BE2C (cell line): Measurements from ENCODE around the gene NEK4.

Experiments
- DNase-seq: peaks from one replicate; pipeline ENCODE4 v3.0.0-alpha.2; 2020
- H3K27me3 ChIP-seq: fragments of 250-450 bp; sonication (Bioruptor Pico); 2 replicates; pipeline ENCODE4 v1.5.1; 2020; ENCODE audit warnings: mild to moderate bottlenecking
- H3K36me3 ChIP-seq: fragments of 250-450 bp; sonication (Bioruptor Pico); 2 replicates; pipeline ENCODE4 v1.5.1; 2020; ENCODE audit warnings: mild to moderate bottlenecking
- H3K4me1 ChIP-seq: fragments of 250-450 bp; sonication (Bioruptor Pico); 2 replicates; pipeline ENCODE4 v1.5.1; 2020
- H3K4me3 ChIP-seq: 2 replicates; pipeline ENCODE4 v1.5.1; 2011; ENCODE audit warnings: low read depth, low read length
- H3K9me3 ChIP-seq: fragments of 250-450 bp; sonication (Bioruptor Pico); 2 replicates; pipeline ENCODE4 v1.5.1; 2020
- CTCF ChIP-seq: IDR thresholded peaks from 2 replicates; pipeline ENCODE4 v1.5.1; 2012; ENCODE audit warnings: mild to moderate bottlenecking, low read depth, low read length

Gene NEK4

GRCh38 chr3:52813810-52814209 is 43.1 kb upstream of the NEK4 start:
- no peak for DNase-seq
- Histone ChIP-seq H3K4me1 (no peaks in the 10 kb centered on the region), H3K9me3 (no peaks in the 10 kb centered on the region), H3K4me3 (no peak overlapping the region), H3K27me3 (no peaks in the 10 kb centered on the region), H3K36me3 (no peaks in the 10 kb centered on the region)
- TF ChIP-seq CTCF = no peak

GRCh38 chr3:52811452-52812011 is 40.8 kb upstream of the NEK4 start:
- H3K36me3 ChIP-seq = no peaks in the 10 kb centered on the region
- DNase-seq = no peak
- no peak for TF ChIP-seq CTCF
- H3K4me1 ChIP-seq = no peaks in the 10 kb centered on the region
- H3K9me3 ChIP-seq = no peaks in the 10 kb centered on the region
- no peak overlapping the region for H3K4me3 ChIP-seq
- no peaks in the 10 kb centered on the region for H3K27me3 ChIP-seq

- no peaks in the 10 kb centered on the region for H3K4me1 ChIP-seq
- no peak overlapping the region for H3K4me3 ChIP-seq
- H3K36me3 ChIP-seq = no peaks in the 10 kb centered on the region
- H3K27me3 ChIP-seq = no peaks in the 10 kb centered on the region
- H3K9me3 ChIP-seq = no peaks in the 10 kb centered on the region
- DNase-seq = no peak
- TF ChIP-seq CTCF = no peak
Measured at GRCh38 chr3:52810923-52811322, 40.2 kb upstream of the NEK4 start.

- Histone ChIP-seq H3K4me1 (no peaks in the 10 kb centered on the region), H3K4me3 (no peak overlapping the region), H3K36me3 (no peaks in the 10 kb centered on the region), H3K27me3 (no peaks in the 10 kb centered on the region), H3K9me3 (no peaks in the 10 kb centered on the region)
- DNase-seq = no peak
- no peak for TF ChIP-seq CTCF
Measured at GRCh38 chr3:52809662-52810377, 39.1 kb upstream of the NEK4 start.

GRCh38 chr3:52809149-52809548 is 38.4 kb upstream of the NEK4 start:
- Histone ChIP-seq H3K27me3 (no peaks in the 10 kb centered on the region), H3K9me3 (no peaks in the 10 kb centered on the region), H3K4me3 (no peak overlapping the region), H3K36me3 (no peaks in the 10 kb centered on the region), H3K4me1 (no peaks in the 10 kb centered on the region)
- DNase-seq = no peak
- no peak for TF ChIP-seq CTCF

- Histone ChIP-seq H3K36me3 (no peaks in the 10 kb centered on the region), H3K9me3 (no peaks in the 10 kb centered on the region), H3K27me3 (no peaks in the 10 kb centered on the region), H3K4me1 (no peaks in the 10 kb centered on the region), H3K4me3 (no peak overlapping the region)
- no peak for TF ChIP-seq CTCF
- DNase-seq = no peak
Measured at GRCh38 chr3:52805270-52806039, 34.7 kb upstream of the NEK4 start.
